ENCODE results near the gene MEPE.

GRCh38 chr4:87853891-87854290 lies 21.1 kb downstream of the MEPE start:
- no peak for TF ChIP-seq EZH2phosphoT487 (IDR thresholded peaks at IDR 0.05; ENCODE audit: insufficient read depth, low read depth)
- TF ChIP-seq EZH2 (IDR thresholded peaks at IDR 0.05; ENCODE audit: insufficient read depth, poor library complexity, severe bottlenecking), result no peak

Data from GM23248 (cell line).